Gastrocnemius medialis (tissue), 4 donors: ENCODE measurements around the gene CYP2A6.
"Not testable (repeated sequence)": the region's sequence is repeated elsewhere in the genome, so short reads cannot be mapped to it uniquely, and the experiment has no call there.

Experiments used
- POLR2A ChIP-seq, 2 donors: fragments of 450-650 bp; IDR thresholded peaks; one replicate each; pipeline ENCODE4 v1.6.1; 2017; ENCODE audit warnings: antibody characterized with exemption in 2 of 2, mild to moderate bottlenecking in 2 of 2, moderate library complexity in 2 of 2
- TF ChIP-seq, protein P1 (sequence below), 5 experiments: fragments of 450-650 bp in 3 of 5; fragments of 200-600 bp in 2 of 5; sonication (generic) in 2 of 5; IDR thresholded peaks in 4 of 5; conservative IDR thresholded peaks in 1 of 5; 1 replicate in 4 of 5; 2 replicates in 1 of 5; pipeline ENCODE4 v1.5.1; 2016 to 2019; ENCODE audit warnings: antibody characterized with exemption in 5 of 5, mild to moderate bottlenecking in 3 of 5, moderate library complexity in 3 of 5

DNA sequence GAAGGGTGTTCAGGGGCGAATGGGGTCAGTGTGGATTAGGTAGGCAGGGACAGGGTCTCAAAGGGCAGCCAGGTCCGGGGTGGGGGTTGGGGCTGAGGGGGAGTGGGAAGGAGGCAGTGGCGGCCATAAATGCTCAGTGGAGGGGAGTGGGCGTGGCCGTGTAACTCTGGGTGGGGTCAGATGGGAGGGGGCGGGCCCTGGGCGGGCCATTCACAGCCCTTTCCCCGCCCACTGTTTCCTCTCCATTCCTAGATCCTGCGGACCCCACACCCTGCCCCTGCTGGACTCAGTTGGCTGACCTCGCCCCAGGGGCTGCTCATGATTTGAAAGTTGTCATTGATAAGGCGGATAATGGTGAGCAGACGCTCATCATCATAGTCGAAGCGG, 23.9 kb downstream of the CYP2A6 start:
- TF ChIP-seq, protein P1, sequence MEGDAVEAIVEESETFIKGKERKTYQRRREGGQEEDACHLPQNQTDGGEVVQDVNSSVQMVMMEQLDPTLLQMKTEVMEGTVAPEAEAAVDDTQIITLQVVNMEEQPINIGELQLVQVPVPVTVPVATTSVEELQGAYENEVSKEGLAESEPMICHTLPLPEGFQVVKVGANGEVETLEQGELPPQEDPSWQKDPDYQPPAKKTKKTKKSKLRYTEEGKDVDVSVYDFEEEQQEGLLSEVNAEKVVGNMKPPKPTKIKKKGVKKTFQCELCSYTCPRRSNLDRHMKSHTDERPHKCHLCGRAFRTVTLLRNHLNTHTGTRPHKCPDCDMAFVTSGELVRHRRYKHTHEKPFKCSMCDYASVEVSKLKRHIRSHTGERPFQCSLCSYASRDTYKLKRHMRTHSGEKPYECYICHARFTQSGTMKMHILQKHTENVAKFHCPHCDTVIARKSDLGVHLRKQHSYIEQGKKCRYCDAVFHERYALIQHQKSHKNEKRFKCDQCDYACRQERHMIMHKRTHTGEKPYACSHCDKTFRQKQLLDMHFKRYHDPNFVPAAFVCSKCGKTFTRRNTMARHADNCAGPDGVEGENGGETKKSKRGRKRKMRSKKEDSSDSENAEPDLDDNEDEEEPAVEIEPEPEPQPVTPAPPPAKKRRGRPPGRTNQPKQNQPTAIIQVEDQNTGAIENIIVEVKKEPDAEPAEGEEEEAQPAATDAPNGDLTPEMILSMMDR (IDR thresholded peaks at IDR 0.05 in 4 of 5, conservative IDR thresholded peaks at IDR 0.05 in 1 of 5): not testable (repeated sequence)
- not testable (repeated sequence) for TF ChIP-seq POLR2A (IDR thresholded peaks at IDR 0.05)
